HG03097 (cell line): ENCODE data around the gene CSNK1A1L.
"Not testable (repeated sequence)": the region's sequence is repeated elsewhere in the genome, so short reads cannot be mapped to it uniquely, and the experiment has no call there.

Experiments used
- ATAC-seq: cut with Tn5 transposase; IDR thresholded peaks from one replicate; pipeline ENCODE4 v1.9.1; 2021; ENCODE audit not compliant: unreplicated experiment, low FRiP score

CSNK1A1L gene

DNA sequence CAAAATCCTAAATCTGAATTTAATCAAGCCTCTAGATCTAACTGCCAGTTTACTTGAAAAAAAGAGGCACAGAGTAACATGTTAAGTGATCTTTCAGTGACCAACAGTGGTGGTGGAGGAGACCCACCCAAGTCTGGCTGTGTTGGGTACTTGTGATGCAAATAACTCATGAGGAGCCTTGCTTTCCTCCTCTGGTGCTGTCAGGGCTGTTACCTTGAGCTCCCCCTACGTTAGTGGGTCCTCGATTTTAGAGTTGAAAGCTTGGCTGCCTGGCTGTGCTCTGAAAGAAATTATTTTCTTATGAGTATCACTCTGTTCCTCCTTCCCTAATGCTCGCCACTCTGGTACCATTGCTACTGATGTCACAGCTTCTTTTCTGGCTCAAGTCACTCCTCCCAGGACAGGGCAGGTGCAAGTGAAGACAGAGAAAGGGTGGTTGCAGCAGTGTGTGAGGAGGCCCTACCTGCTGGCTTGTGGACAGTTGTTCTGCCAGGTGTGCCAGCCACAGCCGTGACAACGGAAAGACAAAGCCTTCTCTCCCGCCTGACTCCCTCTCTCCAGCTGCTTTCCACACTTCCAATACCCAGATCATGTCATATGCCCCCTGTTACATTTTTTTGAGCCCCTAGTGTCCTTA is 39.5 kb downstream of the CSNK1A1L start:
- ATAC-seq: no peak

DNA sequence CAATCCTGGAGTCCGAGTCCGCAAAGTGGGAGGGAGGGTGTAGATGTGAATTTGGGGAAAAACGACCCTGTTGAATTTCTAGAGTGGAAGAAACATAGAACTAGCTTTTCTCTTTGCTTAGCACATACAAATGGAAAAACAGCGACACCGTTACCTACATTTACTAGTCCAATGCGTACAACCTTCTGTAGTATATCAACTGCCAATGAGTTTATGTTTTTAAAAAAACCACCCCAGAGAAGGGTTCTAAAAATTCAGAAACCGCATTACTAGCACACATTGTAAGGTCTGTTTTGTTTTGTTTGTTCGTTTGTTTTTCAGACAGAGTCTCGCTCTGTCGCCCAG is 45.6 kb downstream of the CSNK1A1L start:
- peak; percentile 11 for ATAC-seq

DNA sequence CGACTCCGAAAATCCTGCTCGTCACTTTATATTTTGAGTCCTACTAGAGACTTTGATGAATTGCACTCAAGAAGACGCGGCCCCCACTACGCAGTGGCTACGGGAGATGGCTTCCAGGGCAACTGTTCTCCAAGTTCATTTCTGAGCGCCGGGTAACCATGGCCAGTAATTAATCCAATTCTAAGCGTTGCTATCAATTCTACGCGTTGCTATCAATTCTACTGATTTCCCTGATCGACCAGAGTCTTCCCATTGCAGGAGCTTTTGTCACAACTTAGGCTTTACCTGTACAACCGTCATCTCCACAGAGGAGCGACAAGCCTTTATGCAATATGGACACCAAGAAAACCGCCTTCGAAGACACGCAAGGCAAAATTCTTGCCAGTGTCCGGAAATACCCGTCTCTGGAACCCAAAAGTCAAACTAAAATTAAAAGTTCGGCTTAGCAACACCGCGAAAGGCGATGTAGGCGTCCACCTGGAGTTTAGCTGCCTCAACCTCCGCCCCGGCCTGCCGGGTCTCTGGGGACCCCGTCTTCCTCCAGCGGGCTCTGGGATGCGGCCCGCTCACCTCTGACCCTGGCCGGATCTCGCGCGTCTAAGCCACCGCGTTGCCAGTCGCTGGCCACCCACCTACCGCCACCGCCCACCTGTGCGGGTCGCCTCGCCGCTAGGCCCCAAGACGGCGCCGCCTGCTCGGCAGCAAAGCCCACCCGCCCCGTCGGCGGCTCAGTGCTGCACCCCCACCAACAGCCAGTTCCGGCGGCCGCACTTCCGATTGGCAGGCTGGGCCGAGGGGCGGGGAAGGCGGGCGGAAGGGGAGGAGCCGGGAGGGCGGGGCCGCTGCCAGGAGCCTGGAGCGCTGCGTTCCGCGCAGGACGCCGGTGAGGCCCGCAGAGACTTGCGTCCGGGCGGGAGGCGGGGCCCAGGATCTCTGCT is 46.3 kb downstream of the CSNK1A1L start, which contains the start of gene SUPT20H:
SUPT20H (minus strand) TSS at position 779 of the 938 bp plus-strand sequence. CDS start 8,198 bp downstream, outside the sequence.
- ATAC-seq: peak; percentile 99

DNA sequence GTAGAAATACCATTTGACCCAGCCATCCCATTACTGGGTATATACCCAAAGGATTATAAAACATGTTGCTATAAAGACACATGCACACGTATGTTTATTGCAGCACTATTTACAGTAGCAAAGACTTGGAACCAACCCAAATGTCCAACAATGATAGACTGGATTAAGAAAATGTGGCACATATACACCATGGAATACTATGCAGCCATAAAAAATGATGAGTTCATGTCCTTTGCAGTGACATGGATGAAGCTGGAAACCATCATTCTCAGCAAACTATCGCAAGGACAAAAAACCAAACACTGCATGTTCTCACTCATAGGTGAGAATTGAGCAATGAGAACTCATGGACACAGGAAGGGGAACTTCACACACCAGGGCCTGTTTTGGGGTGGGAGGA is 49.2 kb downstream of the CSNK1A1L start:
- not testable (repeated sequence) for ATAC-seq
